Nephron (organoid): ENCODE measurements around the gene FSD2.
A peak's percentile ranks its signal among the peaks of the same experiment; 100 is the strongest.

Source experiments
- H3K27ac Mint-ChIP-seq, 3 experiments: 2 replicates each; pipeline ENCODE4 v1.8.0; 2020; ENCODE audit warnings: mixed read lengths in 3 of 3, mild to moderate bottlenecking in 2 of 3, moderate library complexity in 1 of 3
- H3K27me3 Mint-ChIP-seq: 2 replicates; pipeline ENCODE4 v1.8.0; 2021; ENCODE audit warnings: low read depth, mild to moderate bottlenecking, moderate library complexity, mixed read lengths
- H3K36me3 Mint-ChIP-seq: 2 replicates; pipeline ENCODE4 v1.8.0; 2020; ENCODE audit warnings: low read depth, mixed read lengths
- H3K4me1 Mint-ChIP-seq: 2 replicates; pipeline ENCODE4 v1.8.0; 2020; ENCODE audit warnings: mixed read lengths
- H3K4me3 Mint-ChIP-seq, 3 experiments: 2 replicates each; pipeline ENCODE4 v1.8.0; 2020; ENCODE audit warnings: mild to moderate bottlenecking in 3 of 3, mixed read lengths in 3 of 3, moderate library complexity in 2 of 3
- H3K9me3 Mint-ChIP-seq: 2 replicates; pipeline ENCODE4 v1.8.0; 2020; ENCODE audit warnings: mixed read lengths
- TF ChIP-seq, protein P1 (sequence below), 3 experiments: fragments of 200-600 bp; sonication (generic); IDR thresholded peaks; one replicate each; pipeline ENCODE4 v1.5.0; 2021; ENCODE audit warnings: antibody characterized with exemption in 3 of 3; ENCODE audit not compliant: unreplicated experiment in 3 of 3

Gene FSD2

GRCh38 chr15:82764740-82765139 is 41.1 kb downstream of the FSD2 start:
- peaks cover 21% of the 10 kb centered on the region for H3K36me3 Mint-ChIP-seq
- H3K9me3 Mint-ChIP-seq: no peaks in the 10 kb centered on the region
- no peaks in the 10 kb centered on the region for H3K27me3 Mint-ChIP-seq
- H3K27ac Mint-ChIP-seq: no peak overlapping the region
- no peak overlapping the region for H3K4me3 Mint-ChIP-seq
- TF ChIP-seq, protein P1, sequence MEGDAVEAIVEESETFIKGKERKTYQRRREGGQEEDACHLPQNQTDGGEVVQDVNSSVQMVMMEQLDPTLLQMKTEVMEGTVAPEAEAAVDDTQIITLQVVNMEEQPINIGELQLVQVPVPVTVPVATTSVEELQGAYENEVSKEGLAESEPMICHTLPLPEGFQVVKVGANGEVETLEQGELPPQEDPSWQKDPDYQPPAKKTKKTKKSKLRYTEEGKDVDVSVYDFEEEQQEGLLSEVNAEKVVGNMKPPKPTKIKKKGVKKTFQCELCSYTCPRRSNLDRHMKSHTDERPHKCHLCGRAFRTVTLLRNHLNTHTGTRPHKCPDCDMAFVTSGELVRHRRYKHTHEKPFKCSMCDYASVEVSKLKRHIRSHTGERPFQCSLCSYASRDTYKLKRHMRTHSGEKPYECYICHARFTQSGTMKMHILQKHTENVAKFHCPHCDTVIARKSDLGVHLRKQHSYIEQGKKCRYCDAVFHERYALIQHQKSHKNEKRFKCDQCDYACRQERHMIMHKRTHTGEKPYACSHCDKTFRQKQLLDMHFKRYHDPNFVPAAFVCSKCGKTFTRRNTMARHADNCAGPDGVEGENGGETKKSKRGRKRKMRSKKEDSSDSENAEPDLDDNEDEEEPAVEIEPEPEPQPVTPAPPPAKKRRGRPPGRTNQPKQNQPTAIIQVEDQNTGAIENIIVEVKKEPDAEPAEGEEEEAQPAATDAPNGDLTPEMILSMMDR (IDR thresholded peaks at IDR 0.05; ENCODE audit: unreplicated experiment in 3 of 3): no peak
- peaks cover 6% of the 10 kb centered on the region for H3K4me1 Mint-ChIP-seq

DNA sequence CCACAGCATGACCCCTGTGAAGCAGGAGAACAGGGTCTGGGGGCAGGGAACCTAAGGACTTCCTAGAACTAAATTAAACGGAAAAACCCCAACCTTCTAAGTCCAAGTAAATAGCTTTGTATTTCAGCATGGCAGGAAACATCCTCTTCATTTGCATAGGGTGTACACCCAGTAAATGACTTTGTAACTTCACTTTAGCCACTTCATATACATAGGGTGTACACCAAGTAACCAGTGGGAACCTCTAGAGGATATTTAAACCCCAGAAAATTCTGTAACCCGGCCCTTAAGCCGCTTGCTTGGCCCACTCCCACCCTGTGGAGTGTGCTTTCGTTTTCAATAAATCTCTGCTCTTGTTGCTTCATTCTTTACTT is 41.8 kb downstream of the FSD2 start:
- Mint-ChIP-seq H3K27me3 (no peaks in the 10 kb centered on the region), H3K36me3 (peaks cover 18% of the 10 kb centered on the region), H3K27ac (no peak overlapping the region), H3K4me1 (peaks cover 6% of the 10 kb centered on the region), H3K4me3 (no peak overlapping the region), H3K9me3 (no peaks in the 10 kb centered on the region)
- TF ChIP-seq, protein P1 (IDR thresholded peaks at IDR 0.05; ENCODE audit: unreplicated experiment in 3 of 3): no peak

GRCh38 chr15:82763361-82764116 is 42.3 kb downstream of the FSD2 start:
- no peaks in the 10 kb centered on the region for H3K27me3 Mint-ChIP-seq
- H3K4me3 Mint-ChIP-seq: no peak overlapping the region
- TF ChIP-seq, protein P1 (IDR thresholded peaks at IDR 0.05; ENCODE audit: unreplicated experiment in 3 of 3): no peak
- peaks cover 6% of the 10 kb centered on the region for H3K4me1 Mint-ChIP-seq
- H3K9me3 Mint-ChIP-seq: no peaks in the 10 kb centered on the region
- peaks cover 18% of the 10 kb centered on the region for H3K36me3 Mint-ChIP-seq
- no peak overlapping the region for H3K27ac Mint-ChIP-seq

- peak overlapping the region; percentile 93 to 99 (median 98) for H3K27ac Mint-ChIP-seq
- peaks cover 3% of the 10 kb centered on the region for H3K27me3 Mint-ChIP-seq
- H3K36me3 Mint-ChIP-seq: peaks cover 30% of the 10 kb centered on the region
- peaks cover 51% of the 10 kb centered on the region for H3K4me1 Mint-ChIP-seq
- TF ChIP-seq, protein P1 (IDR thresholded peaks at IDR 0.05; ENCODE audit: unreplicated experiment in 3 of 3): no peak
- H3K9me3 Mint-ChIP-seq: no peaks in the 10 kb centered on the region
- peak overlapping the region; percentile 95 to 99 (median 97) for H3K4me3 Mint-ChIP-seq
Observed at GRCh38 chr15:82751308-82751707, 54.6 kb downstream of the FSD2 start.

GRCh38 chr15:82750831-82751180 is 55.1 kb downstream of the FSD2 start:
- peaks cover 46% of the 10 kb centered on the region for H3K4me1 Mint-ChIP-seq
- no peaks in the 10 kb centered on the region for H3K9me3 Mint-ChIP-seq
- TF ChIP-seq, protein P1 (IDR thresholded peaks at IDR 0.05; ENCODE audit: unreplicated experiment in 3 of 3): no peak
- peak overlapping the region; percentile 93 to 99 (median 98) for H3K27ac Mint-ChIP-seq
- peaks cover 3% of the 10 kb centered on the region for H3K27me3 Mint-ChIP-seq
- peaks cover 25% of the 10 kb centered on the region for H3K36me3 Mint-ChIP-seq
- H3K4me3 Mint-ChIP-seq: peak overlapping the region; percentile 95 to 99 (median 97)
